PC-9 (cell line): ENCODE measurements around the gene PTTG1IP. TPM values are rescaled to one million over a fixed set of nuclear protein-coding genes. Genes with fewer than 3 reads are reported as not detected.

Experiments
- BruUV-seq: library from RNA; stranded (reverse); fragments of 400-500 nt; replicated peaks from 2 replicates; lab custom pipeline; 2021; lab: Mats Ljungman, UMichigan
- CTCF ChIA-PET: fragments of 300-600 bp; sonication (Branson Sonifier 250); formaldehyde crosslinking; loops from one replicate; lab custom pipeline; 2022; ENCODE audit warnings: antibody characterized with exemption; lab: Charles Lee
- POLR2A ChIA-PET: fragments of 300-600 bp; sonication (Branson Sonifier 250); formaldehyde crosslinking; loops from one replicate; lab custom pipeline; 2022; ENCODE audit warnings: antibody characterized with exemption; ENCODE audit not compliant: unreplicated experiment; lab: Charles Lee
- DNase-seq, 2 experiments: peaks; one replicate each; pipeline versions ENCODE4 v3.0.0 to v3.0.0-alpha.2; 2015 to 2022; ENCODE audit warnings: mixed read lengths in 1 of 2
- H2AFZ ChIP-seq: fragments of 200-600 bp; sonication (generic); 2 replicates; pipeline ENCODE4 v1.8.1; 2017; ENCODE audit warnings: antibody characterized with exemption
- H3F3A ChIP-seq: fragments of 200-600 bp; sonication (generic); 2 replicates; pipeline ENCODE4 v1.8.1; 2017; ENCODE audit warnings: antibody characterized with exemption, mild to moderate bottlenecking, low read depth; ENCODE audit not compliant: insufficient read depth
- H3K27ac ChIP-seq: fragments of 200-600 bp; sonication (generic); 2 replicates; pipeline ENCODE4 v1.6.1; 2016; ENCODE audit warnings: mixed run types
- H3K27me3 ChIP-seq: fragments of 200-600 bp; sonication (generic); 2 replicates; pipeline ENCODE4 v1.6.1; 2016; ENCODE audit warnings: low read depth, mixed run types; ENCODE audit not compliant: insufficient read depth
- H3K36me3 ChIP-seq: fragments of 200-600 bp; sonication (generic); 2 replicates; pipeline ENCODE4 v1.6.1; 2016; ENCODE audit warnings: low read depth, mixed run types
- H3K4me1 ChIP-seq: fragments of 200-600 bp; sonication (generic); replicated peaks from 2 replicates; pipeline ENCODE4 v1.6.1; 2016; ENCODE audit warnings: mixed run types; ENCODE audit not compliant: insufficient read depth
- H3K4me2 ChIP-seq: fragments of 200-600 bp; sonication (generic); 2 replicates; pipeline ENCODE4 v1.6.1; 2017; ENCODE audit warnings: mixed run types
- H3K4me3 ChIP-seq: fragments of 200-600 bp; sonication (generic); 2 replicates; pipeline ENCODE4 v1.6.1; 2016; ENCODE audit warnings: mixed run types
- H3K79me2 ChIP-seq: fragments of 200-600 bp; sonication (generic); 2 replicates; pipeline ENCODE4 v1.6.1; 2017; ENCODE audit warnings: low read depth, mixed run types
- H3K9me2 ChIP-seq: fragments of 200-600 bp; sonication (generic); 2 replicates; pipeline ENCODE4 v1.8.1; 2017; ENCODE audit warnings: mild to moderate bottlenecking; ENCODE audit not compliant: insufficient read depth
- H3K9me3 ChIP-seq: fragments of 200-600 bp; sonication (generic); 2 replicates; pipeline ENCODE4 v1.8.1; 2016; ENCODE audit warnings: low read depth; ENCODE audit not compliant: insufficient read depth
- H4K20me1 ChIP-seq: fragments of 200-600 bp; sonication (generic); 2 replicates; pipeline ENCODE4 v1.8.1; 2017; ENCODE audit not compliant: insufficient read depth
- CTCF ChIP-seq: fragments of 200-600 bp; sonication (generic); conservative IDR thresholded peaks from 2 replicates; pipeline ENCODE4 v1.6.1; 2017; ENCODE audit warnings: mixed run types, antibody characterized with exemption, mild to moderate bottlenecking, moderate library complexity
- EZH2 ChIP-seq: fragments of 200-600 bp; sonication (generic); IDR thresholded peaks from 2 replicates; pipeline ENCODE4 v1.8.0; 2017; ENCODE audit warnings: antibody characterized with exemption, low read depth
- intact Hi-C: fragments of 100-400 bp; cut with micrococcal nuclease; formaldehyde crosslinking; loops from one replicate; pipeline ENCODE4 v1.10.0; 2022; ENCODE audit not compliant: unreplicated experiment
- total RNA-seq: library from RNA; stranded (reverse); gene quantifications from 2 replicates; pipeline ENCODE4 v1.2.3, GENCODE V29; 2021

The PTTG1IP gene
- total RNA-seq, 1 experiment from 2014 or later, result 174 TPM

GRCh38 chr21:44801468-44802395, 71.8 kb downstream of the PTTG1IP start, which contains the start of gene UBE2G2:
Gene UBE2G2, minus strand, starts transcription at chr21:44801820. Its CDS starts 72 bp downstream, at chr21:44801748.
- Histone ChIP-seq H4K20me1 (peaks cover 22% of the 10 kb centered on the region), H3K27me3 (no peaks in the 10 kb centered on the region), H3K79me2 (peaks cover 53% of the 10 kb centered on the region), H3F3A (peaks cover 13% of the 10 kb centered on the region; the same call in 1 of the 2 replicates), H3K4me1 (peaks cover 11% of the 10 kb centered on the region), H3K4me3 (peak within 1 kb of the TSS; percentile 88), H3K4me2 (peak within 1 kb of the TSS; percentile 96), H3K9me3 (no peaks in the 10 kb centered on the region), H2AFZ (peak within 1 kb of the TSS; percentile 93), H3K36me3 (peaks cover 11% of the 10 kb centered on the region; the same call in 1 of the 2 replicates), H3K9me2 (no peaks in the 10 kb centered on the region), H3K27ac (no peak within 1 kb of the TSS)
- TF ChIP-seq EZH2, result no peak
- no peak; the same call in 1 of the 2 replicates for TF ChIP-seq CTCF
- intact Hi-C loops, result loop anchor here (2.0 to 5.0 kb wide), 3 partner anchors 73 to 326 kb away; no protein-coding TSS in a partner anchor
- CTCF ChIA-PET, result interaction anchor here (1.1 to 1.2 kb wide), 3 partner anchors 126 to 130 kb away, joined by 3 to 14 read pairs (median 3); no protein-coding TSS in a partner anchor
- DNase-seq, result peak; percentile 47 to 77
- POLR2A ChIA-PET, result interaction anchor here (0.7 to 0.8 kb wide), 3 partner anchors 84 to 1265 kb away, joined by 4 to 12 read pairs (median 9); no protein-coding TSS in a partner anchor
- no TSS peak for BruUV-seq

GRCh38 chr21:44800971-44801467, 72.5 kb downstream of the PTTG1IP start:
- intact Hi-C loops, result loop anchor here (2.0 to 5.0 kb wide), 3 partner anchors 74 to 326 kb away; no protein-coding TSS in a partner anchor
- Histone ChIP-seq H3K79me2 (peaks cover 60% of the 10 kb centered on the region), H3F3A (peaks cover 13% of the 10 kb centered on the region; the same call in 1 of the 2 replicates), H3K4me2 (peak overlapping the region; percentile 96), H2AFZ (peak overlapping the region; percentile 93), H3K9me2 (no peaks in the 10 kb centered on the region), H4K20me1 (peaks cover 25% of the 10 kb centered on the region), H3K36me3 (peaks cover 14% of the 10 kb centered on the region; the same call in 1 of the 2 replicates), H3K27me3 (no peaks in the 10 kb centered on the region), H3K4me1 (peaks cover 11% of the 10 kb centered on the region), H3K4me3 (peak overlapping the region; percentile 88), H3K9me3 (no peaks in the 10 kb centered on the region), H3K27ac (no peak overlapping the region)
- CTCF ChIA-PET, result interaction anchor here (1.1 to 1.2 kb wide), 3 partner anchors 126 to 131 kb away, joined by 3 to 14 read pairs (median 3); no protein-coding TSS in a partner anchor
- POLR2A ChIA-PET, result interaction anchor here (0.7 to 0.8 kb wide), 4 partner anchors 82 to 1266 kb away, joined by 4 to 12 read pairs (median 6); no protein-coding TSS in a partner anchor
- TSS peak; percentile 36 for BruUV-seq
- TF ChIP-seq CTCF, result peak; percentile 53
- TF ChIP-seq EZH2, result no peak
- DNase-seq, result peak in 1 of 2 experiments; percentile 12

- Histone ChIP-seq H3K4me1 (peaks cover 11% of the 10 kb centered on the region), H3K4me2 (peak overlapping the region; percentile 96), H2AFZ (no peak overlapping the region), H3K36me3 (peaks cover 14% of the 10 kb centered on the region; the same call in 1 of the 2 replicates), H3K9me3 (no peaks in the 10 kb centered on the region), H3K79me2 (peaks cover 62% of the 10 kb centered on the region), H4K20me1 (peaks cover 25% of the 10 kb centered on the region), H3K27ac (no peak overlapping the region), H3K4me3 (peak overlapping the region; percentile 88), H3F3A (peaks cover 13% of the 10 kb centered on the region; the same call in 1 of the 2 replicates), H3K27me3 (no peaks in the 10 kb centered on the region), H3K9me2 (no peaks in the 10 kb centered on the region)
- CTCF ChIA-PET, result interaction anchor here (0.8 to 1.2 kb wide), 2 partner anchors 132 to 337 kb away, joined by 3 to 4 read pairs; no protein-coding TSS in a partner anchor
- BruUV-seq, result no TSS peak
- TF ChIP-seq EZH2, result no peak
- no peak; the same call in 1 of the 2 replicates for TF ChIP-seq CTCF
- intact Hi-C loops, result loop anchor here (2.0 to 5.0 kb wide), 3 partner anchors 75 to 327 kb away; no protein-coding TSS in a partner anchor
- no peak for DNase-seq
- POLR2A ChIA-PET, result interaction anchor here (0.8 kb wide), 1 partner anchor 82 kb away, joined by 4 read pairs; no protein-coding TSS in a partner anchor
Observed at GRCh38 chr21:44800103-44800502, 73.4 kb downstream of the PTTG1IP start.
